GM12878 (cell line): Measurements from ENCODE around the gene MXRA7. TPM values are rescaled to one million over a fixed set of nuclear protein-coding genes. Genes with fewer than 3 reads are reported as not detected.

Experiments used
- ATAC-seq: fragments of 200-7000 bp; cut with Tn5 transposase; 3 replicates; pipeline ENCODE4 v1.9.1; 2020; ENCODE audit warnings: mild to moderate bottlenecking, moderate library complexity
- BruUV-seq: library from RNA; stranded (reverse); fragments of 400-500 nt; replicated peaks from 2 replicates; lab custom pipeline; 2021; lab: Mats Ljungman, UMichigan
- CTCF ChIA-PET: fragments of 300-600 bp; sonication (Branson Sonifier 250); formaldehyde crosslinking; extraction: SDS; loops from one replicate; lab custom pipeline; 2021; ENCODE audit warnings: inconsistent platforms; lab: Yijun Ruan, JAX
- POLR2A ChIA-PET: fragments of 350-600 bp; formaldehyde crosslinking; extraction: SDS; loops from one replicate; lab custom pipeline; 2021; ENCODE audit warnings: inconsistent platforms; lab: Charles Lee
- RAD21 ChIA-PET: fragments of 300-600 bp; sonication (Branson Sonifier 250); formaldehyde crosslinking; loops from one replicate; lab custom pipeline; 2023; ENCODE audit warnings: antibody characterized with exemption; ENCODE audit not compliant: unreplicated experiment; lab: Charles Lee
- SMC1A ChIA-PET: fragments of 300-600 bp; sonication (Branson Sonifier 250); formaldehyde crosslinking; loops from one replicate; lab custom pipeline; 2023; ENCODE audit not compliant: unreplicated experiment, uncharacterized antibody; lab: Charles Lee
- DNase-seq: peaks from one replicate; pipeline ENCODE4 v3.0.0-alpha.2; 2011; ENCODE audit warnings: low read depth, low spot score
- FAIRE-seq: peaks from 3 replicates; lab custom pipeline; 2011; peaks lifted over from hg19 to GRCh38; lab: Jason Lieb, UNC
- H2AFZ ChIP-seq: 2 replicates; pipeline ENCODE4 v1.6.0; 2011; ENCODE audit warnings: low read depth, low read length, control low read depth; ENCODE audit not compliant: control insufficient read depth
- H3K27ac ChIP-seq: 2 replicates; pipeline ENCODE4 v1.5.1; 2011; ENCODE audit warnings: control low read depth; ENCODE audit not compliant: control insufficient read depth, insufficient read depth
- H3K27me3 ChIP-seq, 2 experiments: replicated peaks in 1 of 2; 2 replicates each; pipeline versions ENCODE4 v1.6.0 to v1.6.1; 2011; ENCODE audit warnings: low read length in 1 of 2; ENCODE audit not compliant: control insufficient read depth in 2 of 2, insufficient read depth in 2 of 2
- H3K36me3 ChIP-seq, 2 experiments: 2 replicates each; pipeline ENCODE4 v1.5.1; 2011; ENCODE audit warnings: low read length in 1 of 2; ENCODE audit not compliant: control insufficient read depth in 2 of 2, insufficient read depth in 2 of 2
- H3K4me1 ChIP-seq: 2 replicates; pipeline ENCODE4 v1.6.1; 2011; ENCODE audit warnings: mild to moderate bottlenecking, low read length, moderate library complexity, mixed read lengths; ENCODE audit not compliant: control insufficient read depth, insufficient read depth
- H3K4me2 ChIP-seq: 2 replicates; pipeline ENCODE4 v1.6.0; 2011; ENCODE audit warnings: control low read depth; ENCODE audit not compliant: control insufficient read depth, insufficient read depth
- H3K4me3 ChIP-seq: fragments of 200-600 bp; sonication (generic); 2 replicates; pipeline ENCODE4 v1.5.1; 2016
- H3K79me2 ChIP-seq: 2 replicates; pipeline ENCODE4 v1.6.0; 2011; ENCODE audit warnings: low read length; ENCODE audit not compliant: control insufficient read depth, insufficient read depth
- H3K9ac ChIP-seq: 2 replicates; pipeline ENCODE4 v1.8.0; 2011; ENCODE audit warnings: low read length, control low read depth, mixed read lengths; ENCODE audit not compliant: control insufficient read depth, insufficient read depth
- H3K9me3 ChIP-seq: replicated peaks from 3 replicates; pipeline ENCODE4 v1.5.1; 2011; ENCODE audit warnings: mild to moderate bottlenecking, low read length; ENCODE audit not compliant: control insufficient read depth, insufficient read depth
- H4K20me1 ChIP-seq: 2 replicates; pipeline ENCODE4 v1.6.0; 2011; ENCODE audit not compliant: control insufficient read depth, insufficient read depth
- BCL3 ChIP-seq: IDR thresholded peaks from 2 replicates; pipeline ENCODE4 v1.6.1; 2011; ENCODE audit warnings: borderline replicate concordance, low read depth, mild to moderate bottlenecking, moderate library complexity, low read length; ENCODE audit not compliant: insufficient read depth, poor library complexity, severe bottlenecking
- DPF2 ChIP-seq: fragments of 450-650 bp; IDR thresholded peaks from 2 replicates; pipeline ENCODE4 v1.6.1; 2017; ENCODE audit warnings: mild to moderate bottlenecking
- ETV6 ChIP-seq, 2 experiments: fragments of 450-650 bp in 1 of 2; IDR thresholded peaks in 1 of 2; conservative IDR thresholded peaks in 1 of 2; 2 replicates each; pipeline ENCODE4 v1.6.1; 2014; ENCODE audit warnings: antibody characterized with exemption in 1 of 2, borderline replicate concordance in 1 of 2, low read depth in 1 of 2, mild to moderate bottlenecking in 1 of 2, moderate library complexity in 1 of 2
- MLLT1 ChIP-seq: fragments of 450-650 bp; IDR thresholded peaks from 2 replicates; pipeline ENCODE4 v1.6.1; 2016; ENCODE audit warnings: mild to moderate bottlenecking
- NR2C1 ChIP-seq: fragments of 450-650 bp; IDR thresholded peaks from 2 replicates; pipeline ENCODE4 v1.6.1; 2017; ENCODE audit warnings: antibody characterized with exemption, mild to moderate bottlenecking, moderate library complexity
- SIX5 ChIP-seq: IDR thresholded peaks from 2 replicates; pipeline ENCODE4 v1.6.1; 2011; ENCODE audit warnings: mild to moderate bottlenecking, low read depth, low read length, moderate library complexity; ENCODE audit not compliant: severe bottlenecking
- SMAD5 ChIP-seq: IDR thresholded peaks from 2 replicates; pipeline ENCODE4 v1.6.1; 2016; ENCODE audit warnings: antibody characterized with exemption, low read depth
- SUZ12 ChIP-seq: fragments of 200-600 bp; sonication (generic); IDR thresholded peaks from one replicate; pipeline ENCODE4 v1.6.1; 2018; ENCODE audit warnings: antibody characterized with exemption, mild to moderate bottlenecking; ENCODE audit not compliant: unreplicated experiment
- USF2 ChIP-seq: IDR thresholded peaks from 2 replicates; pipeline ENCODE4 v1.6.1; 2011; ENCODE audit warnings: low read depth, low read length, improper control_type of control experiment, borderline replicate concordance
- WGBS: methylation state at CpG from one replicate; pipeline ENCODE4 v1.1.6; 2016; ENCODE audit warnings: low lambda C conversion rate; ENCODE audit not compliant: insufficient replicate concordance, insufficient coverage; ENCODE audit errors: missing lambda C conversion rate; 5-methylcytosine and 5-hydroxymethylcytosine counted together
- in situ Hi-C: fragments of 300-500 bp; cut with MboI; formaldehyde crosslinking; loops from 9 replicates; pipeline ENCODE4 v1.14.3; 2018; ENCODE audit warnings: mixed read lengths
- intact Hi-C: fragments of 100-400 bp; cut with micrococcal nuclease; formaldehyde crosslinking; loops from one replicate; pipeline ENCODE4 v1.14.2; 2022; ENCODE audit not compliant: unreplicated experiment
- polyA plus RNA-seq, 11 experiments: library from polyadenylated mRNA; depleted of rRNA in 4 of 11; unstranded in 6 of 11; stranded (reverse) in 5 of 11; fragments of >200 nt; fragmentation: Nextera tagmentation in 4 of 11; fragmentation: Illumina TruSeq in 1 of 11; extraction: Ambion mirVana in 4 of 11; extraction: Trizol in 1 of 11; gene quantifications; 1 replicate in 1 of 11; 2 replicates in 10 of 11; pipeline versions ENCODE4 v1.2.1 to v1.2.3, GENCODE V29; 2011 to 2016; ENCODE audit warnings: inconsistent platforms in 2 of 11, missing spikeins in 2 of 11, low read depth in 1 of 11
- total RNA-seq, 4 experiments: library from RNA; depleted of rRNA in 3 of 4; stranded (reverse); fragments of >200 nt in 3 of 4; fragmentation: Illumina TruSeq in 1 of 4; extraction: Trizol in 1 of 4; gene quantifications; 2 replicates each; pipeline versions ENCODE4 v1.2.1 to v1.2.3, GENCODE V29; 2013 to 2021

The MXRA7 gene
- total and polyA plus RNA-seq, 10 of the 15 experiments (the other 5 are each of a cell fraction or from before 2014, with no cell fraction given) = 0.03 to 2.0 (median 0.33) TPM

GRCh38 chr17:76688165-76688622 is 22.6 kb downstream of the MXRA7 start:
- no peak for FAIRE-seq
- Histone ChIP-seq H3K27me3 (peaks cover 0 to 1% of the 10 kb centered on the region in 2 experiments; a peak in 2 of 4 replicates), H3K27ac (no peak overlapping the region), H2AFZ (no peak overlapping the region), H3K4me2 (no peak overlapping the region), H3K4me3 (no peak overlapping the region), H4K20me1 (no peaks in the 10 kb centered on the region), H3K79me2 (no peaks in the 10 kb centered on the region), H3K9me3 (no peaks in the 10 kb centered on the region), H3K4me1 (no peaks in the 10 kb centered on the region), H3K9ac (no peak overlapping the region), H3K36me3 (no peaks in the 10 kb centered on the region)
- 34% methylated on average over 11 of the region's 11 CpGs for WGBS
- TF ChIP-seq ETV6 (conservative IDR thresholded peaks at IDR 0.05 in 1 of 2, IDR thresholded peaks at IDR 0.05 in 1 of 2; ENCODE audit: borderline replicate concordance in 1 of 2, low read depth in 1 of 2) = no peak
- no peak for TF ChIP-seq BCL3
- no peak for TF ChIP-seq MLLT1
- TF ChIP-seq SUZ12 = no peak
- TF ChIP-seq NR2C1 = no peak
- TF ChIP-seq SIX5 = no peak
- no peak for TF ChIP-seq DPF2
- TF ChIP-seq SMAD5 = no peak
- TF ChIP-seq USF2 = no peak
- intact Hi-C loops (no loop called here), in situ Hi-C loops (no loop called here)
- no peak for ATAC-seq
- no TSS peak for BruUV-seq
- CTCF ChIA-PET = interaction anchor here (1.1 kb wide), 1 partner anchor 64 kb away, joined by 3 read pairs; no protein-coding TSS in a partner anchor
- POLR2A ChIA-PET = no interaction called here
- SMC1A ChIA-PET = no interaction called here
- DNase-seq = no peak
- RAD21 ChIA-PET = no interaction called here
